ENCODE data around the gene ZBTB20. TPM values are rescaled to one million over a fixed set of nuclear protein-coding genes. Genes with fewer than 3 reads are reported as not detected.

Gene ZBTB20
- total and polyA plus RNA-seq, 10 donors: 0.32 to 89.7 (median 71.8) TPM

GRCh38 chr3:114327665-114328064 lies 819.4 kb downstream of the ZBTB20 start:
- H3K9me3 ChIP-seq: peaks cover 0 to 4% (median 0%) of the 10 kb centered on the region in 8 donors

GRCh38 chr3:114323546-114324254 lies 823.4 kb downstream of the ZBTB20 start:
- no peak overlapping the region for H3K4me3 ChIP-seq
- H3K27ac ChIP-seq: peak overlapping the region in 5 of 8 donors; percentile 12 to 55 (median 34)
- TF ChIP-seq POLR2AphosphoS5 (IDR thresholded peaks at IDR 0.05): no peak
- no peak for TF ChIP-seq POLR2A (IDR thresholded peaks at IDR 0.05)
- TF ChIP-seq, protein P1, sequence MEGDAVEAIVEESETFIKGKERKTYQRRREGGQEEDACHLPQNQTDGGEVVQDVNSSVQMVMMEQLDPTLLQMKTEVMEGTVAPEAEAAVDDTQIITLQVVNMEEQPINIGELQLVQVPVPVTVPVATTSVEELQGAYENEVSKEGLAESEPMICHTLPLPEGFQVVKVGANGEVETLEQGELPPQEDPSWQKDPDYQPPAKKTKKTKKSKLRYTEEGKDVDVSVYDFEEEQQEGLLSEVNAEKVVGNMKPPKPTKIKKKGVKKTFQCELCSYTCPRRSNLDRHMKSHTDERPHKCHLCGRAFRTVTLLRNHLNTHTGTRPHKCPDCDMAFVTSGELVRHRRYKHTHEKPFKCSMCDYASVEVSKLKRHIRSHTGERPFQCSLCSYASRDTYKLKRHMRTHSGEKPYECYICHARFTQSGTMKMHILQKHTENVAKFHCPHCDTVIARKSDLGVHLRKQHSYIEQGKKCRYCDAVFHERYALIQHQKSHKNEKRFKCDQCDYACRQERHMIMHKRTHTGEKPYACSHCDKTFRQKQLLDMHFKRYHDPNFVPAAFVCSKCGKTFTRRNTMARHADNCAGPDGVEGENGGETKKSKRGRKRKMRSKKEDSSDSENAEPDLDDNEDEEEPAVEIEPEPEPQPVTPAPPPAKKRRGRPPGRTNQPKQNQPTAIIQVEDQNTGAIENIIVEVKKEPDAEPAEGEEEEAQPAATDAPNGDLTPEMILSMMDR (IDR thresholded peaks at IDR 0.05 in 8 of 11, conservative IDR thresholded peaks at IDR 0.05 in 3 of 11): no peak
- H3K27me3 ChIP-seq (replicated peaks in 1 of 7): no peaks in the 10 kb centered on the region
- DNase-seq: no peak
- H3K4me1 ChIP-seq: peaks cover 0 to 55% (median 0%) of the 10 kb centered on the region in 6 donors
- whole genome bisulfite sequencing, 5 donors: 84 to 88% (median 86%) methylated on average over 3 of the region's 3 CpGs
- H3K36me3 ChIP-seq: no peaks in the 10 kb centered on the region
- H3K9me3 ChIP-seq: no peaks in the 10 kb centered on the region
- intact Hi-C loops (cut with DNase I; ENCODE audit: low total_unique reads): no loop called here

More at GRCh38 chr3:114327665-114328064, 819.4 kb downstream of the ZBTB20 start:
- no peak for DNase-seq
- WGBS, 5 donors: 70 to 82% (median 75%) methylated on average over 4 of the region's 4 CpGs
- TF ChIP-seq POLR2AphosphoS5 (IDR thresholded peaks at IDR 0.05) (no peak), POLR2A (IDR thresholded peaks at IDR 0.05) (no peak)
- TF ChIP-seq, protein P1 (IDR thresholded peaks at IDR 0.05 in 8 of 11, conservative IDR thresholded peaks at IDR 0.05 in 3 of 11): no peak
- Histone ChIP-seq H3K27ac (peak overlapping the region in 5 of 8 donors; percentile 4 to 58 (median 19)), H3K36me3 (peaks cover 0 to 4% (median 0%) of the 10 kb centered on the region in 6 donors), H3K27me3 (replicated peaks in 1 of 7) (no peaks in the 10 kb centered on the region), H3K4me3 (no peak overlapping the region), H3K4me1 (peaks cover 0 to 52% (median 2%) of the 10 kb centered on the region in 6 donors)
- intact Hi-C loops (cut with DNase I; ENCODE audit: low total_unique reads): no loop called here

GRCh38 chr3:114320246-114320645 lies 826.8 kb downstream of the ZBTB20 start:
- Histone ChIP-seq H3K4me1 (peaks cover 0 to 43% (median 0%) of the 10 kb centered on the region in 6 donors), H3K27ac (no peak overlapping the region), H3K4me3 (no peak overlapping the region), H3K9me3 (no peaks in the 10 kb centered on the region), H3K36me3 (peaks cover 0 to 7% (median 0%) of the 10 kb centered on the region in 6 donors), H3K27me3 (replicated peaks in 1 of 7) (no peaks in the 10 kb centered on the region)
- 49 to 73% (median 60%) methylated on average over 1 of the region's 1 CpG for WGBS, 5 donors
- no peak for DNase-seq
- intact Hi-C loops (cut with DNase I; ENCODE audit: low total_unique reads): no loop called here
- TF ChIP-seq POLR2A (IDR thresholded peaks at IDR 0.05): no peak
- TF ChIP-seq POLR2AphosphoS5 (IDR thresholded peaks at IDR 0.05): no peak
- TF ChIP-seq, protein P1 (IDR thresholded peaks at IDR 0.05 in 8 of 11, conservative IDR thresholded peaks at IDR 0.05 in 3 of 11): no peak

DNA sequence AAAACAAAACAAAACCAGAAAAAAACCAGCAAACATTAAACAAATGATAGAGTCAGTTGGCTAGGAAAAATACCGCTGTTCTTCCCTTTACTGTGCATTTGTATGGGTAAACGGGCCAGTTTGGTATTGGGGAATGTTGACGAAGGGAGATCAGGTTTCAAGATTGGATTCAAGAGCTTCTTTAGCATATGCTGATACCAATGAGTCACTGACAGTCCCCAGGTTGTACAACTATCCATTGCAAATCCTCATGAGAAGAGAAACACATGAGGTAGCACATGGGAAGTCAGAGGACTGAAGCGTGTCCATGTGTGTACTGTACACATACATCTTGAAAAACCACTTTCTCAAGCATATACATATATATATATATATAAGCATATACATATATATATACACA lies 827.6 kb downstream of the ZBTB20 start:
- Histone ChIP-seq H3K4me1 (peaks cover 0 to 38% (median 1%) of the 10 kb centered on the region in 6 donors), H3K27me3 (replicated peaks in 1 of 7) (no peaks in the 10 kb centered on the region), H3K4me3 (no peak overlapping the region), H3K27ac (no peak overlapping the region), H3K9me3 (no peaks in the 10 kb centered on the region), H3K36me3 (peaks cover 0 to 7% (median 0%) of the 10 kb centered on the region in 6 donors)
- TF ChIP-seq, protein P1 (IDR thresholded peaks at IDR 0.05 in 8 of 11, conservative IDR thresholded peaks at IDR 0.05 in 3 of 11): no peak
- no peak for TF ChIP-seq POLR2A (IDR thresholded peaks at IDR 0.05)
- no peak for TF ChIP-seq POLR2AphosphoS5 (IDR thresholded peaks at IDR 0.05)
- DNase-seq: no peak
- intact Hi-C loops (cut with DNase I; ENCODE audit: low total_unique reads): no loop called here
- 91 to 97% (median 91%) methylated on average over 4 of the region's 4 CpGs for WGBS, 5 donors

Measured in spleen (tissue), 11 donors.